Mesenchymal stem cell (in vitro differentiated cells and primary cell): ENCODE measurements around the gene CDKL5.

Experiments used
- DNase-seq: peaks from one replicate; pipeline ENCODE4 v3.0.0-alpha.2; 2013
- H2AFZ ChIP-seq: one replicate; pipeline ENCODE4 v1.6.1; 2013; ENCODE audit warnings: low read depth, mild to moderate bottlenecking, control low read depth, inconsistent platforms, low read length, moderate library complexity
- H2AK5ac ChIP-seq: 2 replicates; pipeline ENCODE4 v1.6.1; 2013; ENCODE audit warnings: low read length, moderate library complexity, mild to moderate bottlenecking, inconsistent platforms; ENCODE audit not compliant: severe bottlenecking
- H2BK120ac ChIP-seq: one replicate; pipeline ENCODE4 v1.6.1; 2013; ENCODE audit warnings: low read depth, mild to moderate bottlenecking, inconsistent platforms, low read length, moderate library complexity
- H2BK12ac ChIP-seq, 2 experiments: one replicate each; pipeline ENCODE4 v1.6.1; 2013; ENCODE audit warnings: inconsistent platforms in 2 of 2, low read length in 2 of 2, mild to moderate bottlenecking in 2 of 2, moderate library complexity in 2 of 2, control low read depth in 1 of 2
- H2BK15ac ChIP-seq: one replicate; pipeline ENCODE4 v1.6.1; 2013; ENCODE audit warnings: mild to moderate bottlenecking, low read depth, inconsistent platforms; ENCODE audit not compliant: poor library complexity, severe bottlenecking
- H2BK5ac ChIP-seq: 2 replicates; pipeline ENCODE4 v1.6.1; 2013; ENCODE audit warnings: low read depth, mild to moderate bottlenecking, low read length, control low read depth, inconsistent platforms; ENCODE audit not compliant: poor library complexity, severe bottlenecking
- H3K14ac ChIP-seq, 2 experiments: one replicate each; pipeline ENCODE4 v1.6.1; 2013; ENCODE audit warnings: inconsistent platforms in 2 of 2, low read length in 2 of 2, control low read depth in 1 of 2, mild to moderate bottlenecking in 1 of 2, moderate library complexity in 1 of 2
- H3K18ac ChIP-seq, 2 experiments: one replicate each; pipeline ENCODE4 v1.6.1; 2013; ENCODE audit warnings: inconsistent platforms in 2 of 2, low read length in 2 of 2, control low read depth in 1 of 2, low read depth in 1 of 2, mild to moderate bottlenecking in 1 of 2
- H3K23ac ChIP-seq, 2 experiments: one replicate each; pipeline ENCODE4 v1.6.1; 2013; ENCODE audit warnings: inconsistent platforms in 2 of 2, low read length in 2 of 2, mild to moderate bottlenecking in 2 of 2, moderate library complexity in 2 of 2, control low read depth in 1 of 2
- H3K27ac ChIP-seq: 2 replicates; pipeline ENCODE4 v1.5.1; 2013; ENCODE audit warnings: mild to moderate bottlenecking, moderate library complexity, low read length, control low read depth, inconsistent platforms; ENCODE audit not compliant: poor library complexity, severe bottlenecking
- H3K27me3 ChIP-seq, 2 experiments: 2 replicates each; pipeline versions ENCODE4 v1.6.1 to v1.7.0; 2013; ENCODE audit warnings: low read length in 2 of 2, mild to moderate bottlenecking in 2 of 2, moderate library complexity in 2 of 2, control low read depth in 1 of 2, inconsistent platforms in 1 of 2; ENCODE audit not compliant: control insufficient read depth in 1 of 2, insufficient read depth in 1 of 2
- H3K36me3 ChIP-seq, 2 experiments: 2 replicates each; pipeline versions ENCODE4 v1.6.1 to v1.7.0; 2013; ENCODE audit warnings: low read length in 2 of 2, control low read depth in 1 of 2, inconsistent platforms in 1 of 2, low read depth in 1 of 2, mild to moderate bottlenecking in 1 of 2; ENCODE audit not compliant: insufficient read depth in 2 of 2, control insufficient read depth in 1 of 2
- H3K4ac ChIP-seq, 2 experiments: one replicate each; pipeline ENCODE4 v1.6.1; 2013; ENCODE audit warnings: inconsistent platforms in 2 of 2, low read length in 2 of 2, mild to moderate bottlenecking in 2 of 2, moderate library complexity in 2 of 2, control low read depth in 1 of 2, low read depth in 1 of 2
- H3K4me1 ChIP-seq: 2 replicates; pipeline ENCODE4 v1.6.1; 2013; ENCODE audit warnings: low read depth, low read length, control low read depth; ENCODE audit not compliant: control insufficient read depth, insufficient read depth
- H3K4me2 ChIP-seq: 2 replicates; pipeline ENCODE4 v1.6.1; 2013; ENCODE audit warnings: low read length, mild to moderate bottlenecking, inconsistent platforms; ENCODE audit not compliant: poor library complexity, severe bottlenecking
- H3K4me3 ChIP-seq, 2 experiments: 2 replicates each; pipeline versions ENCODE4 v1.5.1 to v1.7.0; 2013; ENCODE audit warnings: low read length in 2 of 2, mild to moderate bottlenecking in 2 of 2, control low read depth in 1 of 2, low read depth in 1 of 2; ENCODE audit not compliant: insufficient read depth in 1 of 2
- H3K79me1 ChIP-seq: replicated peaks from 2 replicates; pipeline ENCODE4 v1.6.1; 2013; ENCODE audit warnings: mild to moderate bottlenecking, control low read depth, low read length, inconsistent platforms; ENCODE audit not compliant: poor library complexity, severe bottlenecking
- H3K9ac ChIP-seq: 2 replicates; pipeline ENCODE4 v1.7.0; 2013; ENCODE audit warnings: mild to moderate bottlenecking, low read length, moderate library complexity
- H3K9me3 ChIP-seq: 2 replicates; pipeline ENCODE4 v1.7.0; 2013; ENCODE audit warnings: mild to moderate bottlenecking, low read length; ENCODE audit not compliant: control insufficient read depth
- H4K8ac ChIP-seq: one replicate; pipeline ENCODE4 v1.6.1; 2013; ENCODE audit warnings: inconsistent platforms, mild to moderate bottlenecking, low read length, moderate library complexity
- H4K91ac ChIP-seq: one replicate; pipeline ENCODE4 v1.6.1; 2013; ENCODE audit warnings: mild to moderate bottlenecking, low read length, inconsistent platforms
- WGBS: methylation state at CpG from one replicate; pipeline ENCODE4 v1.1.7; 2013; ENCODE audit warnings: mixed read lengths; 5-methylcytosine and 5-hydroxymethylcytosine counted together

CDKL5 gene

GRCh38 chrX:18619288-18619687, 193.9 kb downstream of the CDKL5 start:
- no CpG with 5 or more reads among the region's 2 CpGs for WGBS
- DNase-seq: no peak

DNA sequence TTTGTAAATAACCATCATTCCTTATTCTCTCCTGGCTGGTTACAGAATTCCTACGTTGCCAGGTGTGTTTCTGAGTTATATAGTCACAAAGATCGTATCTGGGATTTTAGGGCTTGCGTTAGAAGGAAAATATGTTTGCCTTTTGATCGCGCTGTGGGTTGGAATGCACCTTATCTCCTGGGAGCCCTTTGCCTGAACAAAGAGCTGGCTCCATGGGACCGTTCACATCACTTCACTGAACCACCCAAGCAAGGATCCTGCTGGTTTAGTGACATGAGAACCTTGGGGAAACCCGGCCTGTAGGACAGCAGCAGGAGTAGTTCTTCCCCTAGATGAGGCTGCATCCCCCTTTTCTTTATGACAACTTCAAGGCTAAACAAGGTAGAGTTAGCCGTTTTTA, 194.9 kb downstream of the CDKL5 start:
- no peak overlapping the region for H3K4me2 ChIP-seq
- no peak overlapping the region for H3K4ac ChIP-seq
- no peak overlapping the region for H2BK120ac ChIP-seq
- no peak overlapping the region for H2BK5ac ChIP-seq
- H3K23ac ChIP-seq: no peak overlapping the region
- H2BK12ac ChIP-seq: no peak overlapping the region
- H3K36me3 ChIP-seq: peaks cover 0 to 4% of the 10 kb centered on the region in 2 experiments
- H4K8ac ChIP-seq: no peak overlapping the region
- H3K9me3 ChIP-seq: no peaks in the 10 kb centered on the region
- no peak overlapping the region for H3K9ac ChIP-seq
- no peak overlapping the region for H4K91ac ChIP-seq
- no peak overlapping the region for H2AFZ ChIP-seq
- DNase-seq: no peak
- 99% methylated on average over 5 of the region's 8 CpGs for WGBS
- H3K18ac ChIP-seq: no peak overlapping the region
- H2BK15ac ChIP-seq: no peak overlapping the region
- no peak overlapping the region for H3K14ac ChIP-seq
- H3K4me3 ChIP-seq: no peak overlapping the region
- no peak overlapping the region for H2AK5ac ChIP-seq
- no peaks in the 10 kb centered on the region for H3K79me1 ChIP-seq
- no peak overlapping the region for H3K27ac ChIP-seq
- no peaks in the 10 kb centered on the region for H3K27me3 ChIP-seq
- peaks cover 5% of the 10 kb centered on the region for H3K4me1 ChIP-seq

More at GRCh38 chrX:18619288-18619687, 193.9 kb downstream of the CDKL5 start:
- Histone ChIP-seq H3K14ac (no peak overlapping the region), H4K91ac (no peak overlapping the region), H3K23ac (no peak overlapping the region), H2BK120ac (no peak overlapping the region), H3K27me3 (no peaks in the 10 kb centered on the region), H2AK5ac (no peak overlapping the region), H3K4me1 (peaks cover 5% of the 10 kb centered on the region), H4K8ac (no peak overlapping the region), H3K4me3 (no peak overlapping the region), H3K4ac (no peak overlapping the region), H3K27ac (no peak overlapping the region), H3K4me2 (no peak overlapping the region), H2BK5ac (no peak overlapping the region), H3K79me1 (no peaks in the 10 kb centered on the region), H3K9ac (no peak overlapping the region), H3K36me3 (no peaks in the 10 kb centered on the region), H2AFZ (no peak overlapping the region), H2BK12ac (no peak overlapping the region), H3K9me3 (no peaks in the 10 kb centered on the region), H2BK15ac (no peak overlapping the region), H3K18ac (no peak overlapping the region)

- no peak overlapping the region for H3K27ac ChIP-seq
- no peak for DNase-seq
- no peak overlapping the region for H3K18ac ChIP-seq
- no peak overlapping the region for H3K14ac ChIP-seq
- no peak overlapping the region for H3K4me2 ChIP-seq
- H3K4ac ChIP-seq: no peak overlapping the region
- H3K9me3 ChIP-seq: no peaks in the 10 kb centered on the region
- no peak overlapping the region for H2AK5ac ChIP-seq
- no peaks in the 10 kb centered on the region for H3K4me1 ChIP-seq
- no peaks in the 10 kb centered on the region for H3K27me3 ChIP-seq
- H3K79me1 ChIP-seq: no peaks in the 10 kb centered on the region
- H2AFZ ChIP-seq: no peak overlapping the region
- H3K4me3 ChIP-seq: no peak overlapping the region
- no peak overlapping the region for H3K23ac ChIP-seq
- no peak overlapping the region for H4K91ac ChIP-seq
- H4K8ac ChIP-seq: no peak overlapping the region
- H3K9ac ChIP-seq: no peak overlapping the region
- H2BK120ac ChIP-seq: no peak overlapping the region
- peaks cover 0 to 20% of the 10 kb centered on the region in 2 experiments for H3K36me3 ChIP-seq
- H2BK15ac ChIP-seq: no peak overlapping the region
- no peak overlapping the region for H2BK12ac ChIP-seq
- no peak overlapping the region for H2BK5ac ChIP-seq
- WGBS: 100% methylated on average over 1 of the region's 2 CpGs
These were observed 199.2 kb downstream of the CDKL5 start for GRCh38 chrX:18624599-18624998.

- Histone ChIP-seq H2BK15ac (no peak overlapping the region), H3K27ac (no peak overlapping the region), H3K23ac (no peak overlapping the region), H3K14ac (no peak overlapping the region), H2AFZ (no peak overlapping the region), H3K4me1 (no peaks in the 10 kb centered on the region), H2BK12ac (no peak overlapping the region), H3K36me3 (peaks cover 0 to 19% of the 10 kb centered on the region in 2 experiments), H3K9me3 (no peaks in the 10 kb centered on the region), H2BK120ac (no peak overlapping the region), H3K4ac (no peak overlapping the region), H2BK5ac (no peak overlapping the region), H4K8ac (no peak overlapping the region), H3K27me3 (peaks cover 0 to 3% of the 10 kb centered on the region in 2 experiments), H3K18ac (no peak overlapping the region), H3K4me3 (no peak overlapping the region), H3K79me1 (no peaks in the 10 kb centered on the region), H2AK5ac (no peak overlapping the region), H3K9ac (no peak overlapping the region), H3K4me2 (no peak overlapping the region), H4K91ac (no peak overlapping the region)
- WGBS: over 99% methylated on average over 8 of the region's 8 CpGs
- no peak for DNase-seq
These were observed 205.5 kb downstream of the CDKL5 start for GRCh38 chrX:18630934-18631333.
